DOHH2 (cell line): ENCODE results near the gene ALOXE3.

Experiments
- EZH2phosphoT487 ChIP-seq: fragments of 200-600 bp; sonication (generic); IDR thresholded peaks from 2 replicates; pipeline ENCODE4 v1.6.1; 2017; ENCODE audit warnings: borderline replicate concordance, mild to moderate bottlenecking, antibody characterized with exemption, low read length, moderate library complexity, mixed read lengths
- TF ChIP-seq, protein P1 (sequence below): fragments of 200-600 bp; sonication (generic); IDR thresholded peaks from one replicate; pipeline ENCODE4 v1.5.1; 2014; ENCODE audit warnings: antibody characterized with exemption, mild to moderate bottlenecking, low read depth, low read length; ENCODE audit not compliant: poor library complexity, severe bottlenecking

DNA sequence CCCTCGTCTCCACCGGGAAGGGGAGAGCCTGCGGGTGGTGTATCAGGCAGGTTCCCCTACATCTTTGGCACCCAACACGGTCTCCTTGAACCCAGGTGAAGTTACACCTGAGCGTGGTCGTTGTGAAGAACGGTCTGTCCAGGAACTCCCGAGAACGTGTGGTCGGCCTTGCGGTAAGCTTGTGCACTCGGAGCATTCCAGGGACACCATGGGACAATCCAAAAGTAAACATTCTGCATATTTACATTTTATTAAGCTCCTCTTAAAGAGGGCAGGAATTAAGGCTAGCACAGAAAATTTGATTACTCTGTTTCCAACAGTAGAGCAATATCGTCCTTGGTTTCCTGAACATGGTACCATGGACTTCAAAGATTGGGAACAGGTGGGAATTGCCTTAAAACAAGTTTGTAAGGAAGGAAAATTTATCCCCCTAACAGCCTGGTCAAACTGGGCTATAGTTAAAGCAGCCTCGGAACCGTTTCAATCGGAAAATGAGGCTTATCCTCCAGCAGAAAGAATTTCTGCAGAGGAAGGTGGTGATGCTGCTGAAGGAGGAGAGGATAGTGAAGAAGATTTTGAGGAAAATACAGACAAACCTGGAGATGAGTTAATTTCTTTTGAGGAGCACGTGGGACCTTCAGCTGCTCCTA, 61.2 kb downstream of the ALOXE3 start:
- TF ChIP-seq, protein P1, sequence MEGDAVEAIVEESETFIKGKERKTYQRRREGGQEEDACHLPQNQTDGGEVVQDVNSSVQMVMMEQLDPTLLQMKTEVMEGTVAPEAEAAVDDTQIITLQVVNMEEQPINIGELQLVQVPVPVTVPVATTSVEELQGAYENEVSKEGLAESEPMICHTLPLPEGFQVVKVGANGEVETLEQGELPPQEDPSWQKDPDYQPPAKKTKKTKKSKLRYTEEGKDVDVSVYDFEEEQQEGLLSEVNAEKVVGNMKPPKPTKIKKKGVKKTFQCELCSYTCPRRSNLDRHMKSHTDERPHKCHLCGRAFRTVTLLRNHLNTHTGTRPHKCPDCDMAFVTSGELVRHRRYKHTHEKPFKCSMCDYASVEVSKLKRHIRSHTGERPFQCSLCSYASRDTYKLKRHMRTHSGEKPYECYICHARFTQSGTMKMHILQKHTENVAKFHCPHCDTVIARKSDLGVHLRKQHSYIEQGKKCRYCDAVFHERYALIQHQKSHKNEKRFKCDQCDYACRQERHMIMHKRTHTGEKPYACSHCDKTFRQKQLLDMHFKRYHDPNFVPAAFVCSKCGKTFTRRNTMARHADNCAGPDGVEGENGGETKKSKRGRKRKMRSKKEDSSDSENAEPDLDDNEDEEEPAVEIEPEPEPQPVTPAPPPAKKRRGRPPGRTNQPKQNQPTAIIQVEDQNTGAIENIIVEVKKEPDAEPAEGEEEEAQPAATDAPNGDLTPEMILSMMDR = no peak
- no peak for TF ChIP-seq EZH2phosphoT487
